ENCODE measurements around the gene ICE1.
"Not testable (repeated sequence)": the region's sequence is repeated elsewhere in the genome, so short reads cannot be mapped to it uniquely, and the experiment has no call there.

Gene ICE1

DNA sequence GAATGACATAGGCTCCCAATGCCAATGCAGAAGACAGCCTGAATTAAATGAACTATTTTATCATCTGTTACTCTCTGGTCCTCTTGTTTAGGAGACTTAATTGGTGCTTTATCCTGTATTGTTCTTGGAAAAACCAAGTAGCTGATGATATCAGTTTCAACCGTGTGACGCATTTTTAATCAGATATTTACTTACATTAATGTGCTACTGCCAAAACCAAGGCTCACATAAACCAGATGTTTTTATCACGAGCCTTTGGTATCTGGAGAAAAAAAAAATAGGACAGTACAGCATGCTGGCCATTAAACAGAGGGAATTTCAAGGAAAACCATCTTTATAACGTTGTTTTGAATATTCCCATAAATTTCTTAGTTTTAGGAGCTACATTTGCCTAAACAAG lies 90.1 kb downstream of the ICE1 start:
- WGBS (ENCODE audit: extremely low coverage, insufficient coverage, insufficient read length): no CpG with 5 or more reads among the region's 4 CpGs
- H2BK5ac ChIP-seq (ENCODE audit: low read depth, low read length, poor library complexity): no peak overlapping the region
- no peak for DNase-seq
- no peak overlapping the region for H3K27ac ChIP-seq (ENCODE audit: low read depth, low read length)
- no peak overlapping the region for H2BK12ac ChIP-seq (ENCODE audit: low read length)
- H3K14ac ChIP-seq (ENCODE audit: low read length): no peak overlapping the region
- no peak overlapping the region for H4K91ac ChIP-seq (ENCODE audit: low read depth, low read length)
- H3K36me3 ChIP-seq (ENCODE audit: control insufficient read depth in 1 of 2, insufficient read depth in 2 of 2, low read length in 2 of 2): no peaks in the 10 kb centered on the region
- no peak overlapping the region for H3K23ac ChIP-seq (ENCODE audit: low read length)
- no peak overlapping the region for H2BK120ac ChIP-seq (ENCODE audit: insufficient read depth, low read length, poor library complexity)
- no peak overlapping the region for H3K18ac ChIP-seq (ENCODE audit: low read length)
- no peaks in the 10 kb centered on the region for H3K4me1 ChIP-seq (ENCODE audit: control insufficient read depth in 1 of 2, insufficient read depth in 2 of 2, low read length in 2 of 2)
- H3K4me2 ChIP-seq (ENCODE audit: low read length): no peak overlapping the region
- peaks cover 5% of the 10 kb centered on the region for H3K9me3 ChIP-seq (ENCODE audit: insufficient read depth, low read depth, low read length)
- H4K8ac ChIP-seq (ENCODE audit: low read depth, low read length): no peak overlapping the region
- H3K79me1 ChIP-seq (ENCODE audit: low read length): no peaks in the 10 kb centered on the region
- H3K79me2 ChIP-seq (ENCODE audit: control insufficient read depth, insufficient read depth, low read length, poor library complexity): no peaks in the 10 kb centered on the region
- no peak overlapping the region for H3K4me3 ChIP-seq (ENCODE audit: low read depth, low read length)
- no peak overlapping the region for H3K4ac ChIP-seq (ENCODE audit: low read depth, low read length)
- H2AFZ ChIP-seq (ENCODE audit: insufficient read depth, low read length, poor library complexity): no peak overlapping the region
- H3K27me3 ChIP-seq (ENCODE audit: insufficient read depth, low read length): peaks cover 2% of the 10 kb centered on the region
- no peak overlapping the region for H4K12ac ChIP-seq (ENCODE audit: low read depth, low read length)
- H3K9ac ChIP-seq (ENCODE audit: low read length): no peak overlapping the region
- no peak overlapping the region for H2AK5ac ChIP-seq (ENCODE audit: low read length)

GRCh38 chr5:5520622-5521021 lies 98.1 kb downstream of the ICE1 start:
- H3K23ac ChIP-seq (ENCODE audit: low read length); H3K27me3 ChIP-seq (ENCODE audit: insufficient read depth, low read length); H4K8ac ChIP-seq (ENCODE audit: low read depth, low read length); H4K12ac ChIP-seq (ENCODE audit: low read depth, low read length); H3K4me2 ChIP-seq (ENCODE audit: low read length); H2BK120ac ChIP-seq (ENCODE audit: insufficient read depth, low read length, poor library complexity); H3K79me1 ChIP-seq (ENCODE audit: low read length); H3K14ac ChIP-seq (ENCODE audit: low read length); H3K36me3 ChIP-seq (ENCODE audit: control insufficient read depth in 1 of 2, insufficient read depth in 2 of 2, low read length in 2 of 2); H4K91ac ChIP-seq (ENCODE audit: low read depth, low read length); H3K4me1 ChIP-seq (ENCODE audit: control insufficient read depth in 1 of 2, insufficient read depth in 2 of 2, low read length in 2 of 2); H3K18ac ChIP-seq (ENCODE audit: low read length); H3K9me3 ChIP-seq (ENCODE audit: insufficient read depth, low read depth, low read length); H3K27ac ChIP-seq (ENCODE audit: low read depth, low read length); H3K9ac ChIP-seq (ENCODE audit: low read length); H3K79me2 ChIP-seq (ENCODE audit: control insufficient read depth, insufficient read depth, low read length, poor library complexity); H2AFZ ChIP-seq (ENCODE audit: insufficient read depth, low read length, poor library complexity); DNase-seq; H2BK12ac ChIP-seq (ENCODE audit: low read length); H2AK5ac ChIP-seq (ENCODE audit: low read length); H2BK5ac ChIP-seq (ENCODE audit: low read depth, low read length, poor library complexity); H3K4me3 ChIP-seq (ENCODE audit: low read depth, low read length); H3K4ac ChIP-seq (ENCODE audit: low read depth, low read length): not testable (repeated sequence)
- WGBS (ENCODE audit: extremely low coverage, insufficient coverage, insufficient read length): no CpG with 5 or more reads among the region's 4 CpGs

DNA sequence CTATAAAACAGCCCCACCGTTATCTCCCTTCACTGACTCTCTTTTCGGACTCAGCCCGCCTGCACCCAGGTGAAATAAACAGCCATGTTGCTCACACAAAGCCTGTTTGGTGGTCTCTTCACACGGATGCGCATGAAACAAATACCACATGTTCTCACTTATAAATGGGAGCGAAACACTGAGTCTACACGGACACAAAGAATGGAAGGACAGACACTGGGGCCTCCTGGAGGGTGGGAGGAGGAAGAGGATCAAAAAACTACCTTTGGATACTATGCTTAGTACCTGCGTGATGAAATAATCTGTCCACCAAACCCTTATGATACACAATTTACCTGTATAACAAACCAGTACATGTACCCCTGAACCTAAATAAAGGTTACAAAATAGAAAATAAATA lies 98.6 kb downstream of the ICE1 start:
- no peak for DNase-seq
- H2BK12ac ChIP-seq (ENCODE audit: low read length): no peak overlapping the region
- H3K14ac ChIP-seq (ENCODE audit: low read length): no peak overlapping the region
- no peak overlapping the region for H3K4me3 ChIP-seq (ENCODE audit: low read depth, low read length)
- H3K36me3 ChIP-seq (ENCODE audit: control insufficient read depth in 1 of 2, insufficient read depth in 2 of 2, low read length in 2 of 2): no peaks in the 10 kb centered on the region
- no peak overlapping the region for H3K9ac ChIP-seq (ENCODE audit: low read length)
- no peak overlapping the region for H2AK5ac ChIP-seq (ENCODE audit: low read length)
- no peak overlapping the region for H3K4ac ChIP-seq (ENCODE audit: low read depth, low read length)
- H3K27me3 ChIP-seq (ENCODE audit: insufficient read depth, low read length): no peaks in the 10 kb centered on the region
- no peak overlapping the region for H4K91ac ChIP-seq (ENCODE audit: low read depth, low read length)
- no peak overlapping the region for H2BK5ac ChIP-seq (ENCODE audit: low read depth, low read length, poor library complexity)
- no peak overlapping the region for H4K12ac ChIP-seq (ENCODE audit: low read depth, low read length)
- H3K79me1 ChIP-seq (ENCODE audit: low read length): no peaks in the 10 kb centered on the region
- H3K79me2 ChIP-seq (ENCODE audit: control insufficient read depth, insufficient read depth, low read length, poor library complexity): no peaks in the 10 kb centered on the region
- H2AFZ ChIP-seq (ENCODE audit: insufficient read depth, low read length, poor library complexity): no peak overlapping the region
- H3K4me2 ChIP-seq (ENCODE audit: low read length): no peak overlapping the region
- peaks cover 0 to 4% of the 10 kb centered on the region in 2 experiments for H3K4me1 ChIP-seq (ENCODE audit: control insufficient read depth in 1 of 2, insufficient read depth in 2 of 2, low read length in 2 of 2)
- H2BK120ac ChIP-seq (ENCODE audit: insufficient read depth, low read length, poor library complexity): no peak overlapping the region
- no CpG with 5 or more reads among the region's 8 CpGs for WGBS (ENCODE audit: extremely low coverage, insufficient coverage, insufficient read length)
- H3K9me3 ChIP-seq (ENCODE audit: insufficient read depth, low read depth, low read length): no peaks in the 10 kb centered on the region
- no peak overlapping the region for H3K18ac ChIP-seq (ENCODE audit: low read length)
- H4K8ac ChIP-seq (ENCODE audit: low read depth, low read length): no peak overlapping the region
- no peak overlapping the region for H3K27ac ChIP-seq (ENCODE audit: low read depth, low read length)
- H3K23ac ChIP-seq (ENCODE audit: low read length): no peak overlapping the region

DNA sequence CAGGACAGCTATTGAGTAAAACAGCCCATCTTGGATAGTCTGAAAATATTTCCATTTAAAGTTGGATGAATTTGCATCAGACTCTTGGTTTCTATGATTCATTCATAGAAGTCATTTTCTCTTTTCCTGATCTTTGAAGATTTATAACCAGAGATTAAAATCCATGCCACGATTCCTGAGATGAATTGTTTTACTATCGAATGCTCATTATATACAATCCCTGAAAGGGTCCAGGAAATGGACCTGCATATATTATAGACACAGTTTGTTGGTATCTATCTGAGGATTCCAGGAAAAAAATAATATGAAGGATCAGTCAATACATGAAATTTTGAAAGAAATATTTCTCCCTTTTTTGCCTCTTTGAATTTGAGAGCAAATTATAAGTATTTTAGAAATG lies 99.0 kb downstream of the ICE1 start:
- no peak overlapping the region for H3K14ac ChIP-seq (ENCODE audit: low read length)
- no peak overlapping the region for H4K91ac ChIP-seq (ENCODE audit: low read depth, low read length)
- H3K9me3 ChIP-seq (ENCODE audit: insufficient read depth, low read depth, low read length): no peaks in the 10 kb centered on the region
- peaks cover 0 to 4% of the 10 kb centered on the region in 2 experiments for H3K4me1 ChIP-seq (ENCODE audit: control insufficient read depth in 1 of 2, insufficient read depth in 2 of 2, low read length in 2 of 2)
- no peak overlapping the region for H4K12ac ChIP-seq (ENCODE audit: low read depth, low read length)
- DNase-seq: no peak
- no peak overlapping the region for H2AK5ac ChIP-seq (ENCODE audit: low read length)
- no peak overlapping the region for H3K23ac ChIP-seq (ENCODE audit: low read length)
- no peaks in the 10 kb centered on the region for H3K27me3 ChIP-seq (ENCODE audit: insufficient read depth, low read length)
- no peak overlapping the region for H2AFZ ChIP-seq (ENCODE audit: insufficient read depth, low read length, poor library complexity)
- H3K4ac ChIP-seq (ENCODE audit: low read depth, low read length): no peak overlapping the region
- no peaks in the 10 kb centered on the region for H3K79me2 ChIP-seq (ENCODE audit: control insufficient read depth, insufficient read depth, low read length, poor library complexity)
- H2BK5ac ChIP-seq (ENCODE audit: low read depth, low read length, poor library complexity): no peak overlapping the region
- no peak overlapping the region for H3K4me3 ChIP-seq (ENCODE audit: low read depth, low read length)
- no peak overlapping the region for H3K27ac ChIP-seq (ENCODE audit: low read depth, low read length)
- no peak overlapping the region for H3K4me2 ChIP-seq (ENCODE audit: low read length)
- no peaks in the 10 kb centered on the region for H3K36me3 ChIP-seq (ENCODE audit: control insufficient read depth in 1 of 2, insufficient read depth in 2 of 2, low read length in 2 of 2)
- no peak overlapping the region for H2BK12ac ChIP-seq (ENCODE audit: low read length)
- H3K79me1 ChIP-seq (ENCODE audit: low read length): no peaks in the 10 kb centered on the region
- H4K8ac ChIP-seq (ENCODE audit: low read depth, low read length): no peak overlapping the region
- H3K18ac ChIP-seq (ENCODE audit: low read length): no peak overlapping the region
- no peak overlapping the region for H2BK120ac ChIP-seq (ENCODE audit: insufficient read depth, low read length, poor library complexity)
- H3K9ac ChIP-seq (ENCODE audit: low read length): no peak overlapping the region
- WGBS (ENCODE audit: extremely low coverage, insufficient coverage, insufficient read length): no CpG with 5 or more reads among the region's 2 CpGs
